ENCODE measurements around the gene MOB3B. TPM values are rescaled to one million over a fixed set of nuclear protein-coding genes. Genes with fewer than 3 reads are reported as not detected.

The MOB3B gene
- total RNA-seq, 1 donor from 2014 or later: 0.26 TPM

- Mint-ChIP-seq H3K27me3 (ENCODE audit: insufficient read depth) (peaks cover 21% of the 10 kb centered on the region), H3K36me3 (ENCODE audit: low read depth) (no peaks in the 10 kb centered on the region), H3K4me3 (no peak overlapping the region), H3K27ac (no peak overlapping the region), H3K4me1 (ENCODE audit: low read depth) (peaks cover 10% of the 10 kb centered on the region), H3K9me3 (no peaks in the 10 kb centered on the region)
- DNase-seq (ENCODE audit: low spot score): no peak
- intact Hi-C loops (cut with micrococcal nuclease): no loop called here
Measured at GRCh38 chr9:27329291-27329690, 200.3 kb downstream of the MOB3B start.

GRCh38 chr9:27328483-27328882 lies 201.1 kb downstream of the MOB3B start:
- peaks cover 4% of the 10 kb centered on the region for H3K4me1 Mint-ChIP-seq (ENCODE audit: low read depth)
- no peak overlapping the region for H3K4me3 Mint-ChIP-seq
- no peak for DNase-seq (ENCODE audit: low spot score)
- H3K36me3 Mint-ChIP-seq (ENCODE audit: low read depth): no peaks in the 10 kb centered on the region
- peaks cover 19% of the 10 kb centered on the region for H3K27me3 Mint-ChIP-seq (ENCODE audit: insufficient read depth)
- intact Hi-C loops (cut with micrococcal nuclease): no loop called here
- H3K27ac Mint-ChIP-seq: no peak overlapping the region
- H3K9me3 Mint-ChIP-seq: no peaks in the 10 kb centered on the region

- H3K4me1 Mint-ChIP-seq (ENCODE audit: low read depth): no peaks in the 10 kb centered on the region
- H3K9me3 Mint-ChIP-seq: no peaks in the 10 kb centered on the region
Measured at GRCh38 chr9:27311184-27311583, 218.4 kb downstream of the MOB3B start.

GRCh38 chr9:27310582-27310981 lies 219.0 kb downstream of the MOB3B start:
- no peaks in the 10 kb centered on the region for H3K4me1 Mint-ChIP-seq (ENCODE audit: low read depth)
- H3K9me3 Mint-ChIP-seq: no peaks in the 10 kb centered on the region
- H3K27ac Mint-ChIP-seq: no peak overlapping the region
- H3K4me3 Mint-ChIP-seq: no peak overlapping the region
- no peaks in the 10 kb centered on the region for H3K36me3 Mint-ChIP-seq (ENCODE audit: low read depth)
- intact Hi-C loops (cut with micrococcal nuclease): no loop called here
- no peak for DNase-seq (ENCODE audit: low spot score)
- peaks cover 3% of the 10 kb centered on the region for H3K27me3 Mint-ChIP-seq (ENCODE audit: insufficient read depth)

More at GRCh38 chr9:27311184-27311583, 218.4 kb downstream of the MOB3B start:
- DNase-seq (ENCODE audit: low spot score): no peak
- Mint-ChIP-seq H3K27ac (no peak overlapping the region), H3K27me3 (ENCODE audit: insufficient read depth) (peaks cover 3% of the 10 kb centered on the region), H3K36me3 (ENCODE audit: low read depth) (no peaks in the 10 kb centered on the region), H3K4me3 (no peak overlapping the region)
- intact Hi-C loops (cut with micrococcal nuclease): no loop called here

GRCh38 chr9:27308691-27309390 lies 220.8 kb downstream of the MOB3B start:
- H3K27ac Mint-ChIP-seq: no peak overlapping the region
- peaks cover 5% of the 10 kb centered on the region for H3K27me3 Mint-ChIP-seq (ENCODE audit: insufficient read depth)
- H3K9me3 Mint-ChIP-seq: no peaks in the 10 kb centered on the region
- no peak for DNase-seq (ENCODE audit: low spot score)
- H3K36me3 Mint-ChIP-seq (ENCODE audit: low read depth): no peaks in the 10 kb centered on the region
- no peak overlapping the region for H3K4me3 Mint-ChIP-seq
- no peaks in the 10 kb centered on the region for H3K4me1 Mint-ChIP-seq (ENCODE audit: low read depth)
- intact Hi-C loops (cut with micrococcal nuclease): no loop called here

- no peaks in the 10 kb centered on the region for H3K9me3 Mint-ChIP-seq
- no peaks in the 10 kb centered on the region for H3K36me3 Mint-ChIP-seq (ENCODE audit: low read depth)
- no peak overlapping the region for H3K27ac Mint-ChIP-seq
- H3K27me3 Mint-ChIP-seq (ENCODE audit: insufficient read depth): peaks cover 2% of the 10 kb centered on the region
- DNase-seq (ENCODE audit: low spot score): no peak
- no peaks in the 10 kb centered on the region for H3K4me1 Mint-ChIP-seq (ENCODE audit: low read depth)
- no peak overlapping the region for H3K4me3 Mint-ChIP-seq
- intact Hi-C loops (cut with micrococcal nuclease): no loop called here
Measured at GRCh38 chr9:27304521-27304920, 225.1 kb downstream of the MOB3B start.

GRCh38 chr9:27303219-27303618 lies 226.4 kb downstream of the MOB3B start:
- Mint-ChIP-seq H3K36me3 (ENCODE audit: low read depth) (no peaks in the 10 kb centered on the region), H3K27me3 (ENCODE audit: insufficient read depth) (peaks cover 2% of the 10 kb centered on the region), H3K4me1 (ENCODE audit: low read depth) (no peaks in the 10 kb centered on the region), H3K4me3 (no peak overlapping the region), H3K9me3 (no peaks in the 10 kb centered on the region), H3K27ac (no peak overlapping the region)
- DNase-seq (ENCODE audit: low spot score): no peak
- intact Hi-C loops (cut with micrococcal nuclease): no loop called here

GRCh38 chr9:27297050-27297449 lies 232.6 kb downstream of the MOB3B start, which contains the start of gene EQTN:
TSS of gene EQTN (minus strand) at chr9:27297150. CDS start at chr9:27297055, 95 bp downstream.
- H3K27ac Mint-ChIP-seq: no peak within 1 kb of the TSS
- no peak within 1 kb of the TSS for H3K4me3 Mint-ChIP-seq
- H3K27me3 Mint-ChIP-seq (ENCODE audit: insufficient read depth): peaks cover 3% of the 10 kb centered on the region
- no peaks in the 10 kb centered on the region for H3K4me1 Mint-ChIP-seq (ENCODE audit: low read depth)
- DNase-seq (ENCODE audit: low spot score): no peak
- H3K36me3 Mint-ChIP-seq (ENCODE audit: low read depth): no peaks in the 10 kb centered on the region
- intact Hi-C loops (cut with micrococcal nuclease): no loop called here
- H3K9me3 Mint-ChIP-seq: no peaks in the 10 kb centered on the region

- intact Hi-C loops (cut with micrococcal nuclease): no loop called here
- H3K36me3 Mint-ChIP-seq (ENCODE audit: low read depth): no peaks in the 10 kb centered on the region
- no peak overlapping the region for H3K4me3 Mint-ChIP-seq
- H3K27me3 Mint-ChIP-seq (ENCODE audit: insufficient read depth): peaks cover 8% of the 10 kb centered on the region
- H3K27ac Mint-ChIP-seq: no peak overlapping the region
- DNase-seq (ENCODE audit: low spot score): no peak
- H3K9me3 Mint-ChIP-seq: no peaks in the 10 kb centered on the region
- no peaks in the 10 kb centered on the region for H3K4me1 Mint-ChIP-seq (ENCODE audit: low read depth)
Measured at GRCh38 chr9:27293996-27294395, 235.6 kb downstream of the MOB3B start.

- DNase-seq (ENCODE audit: low spot score): no peak
- Mint-ChIP-seq H3K27me3 (ENCODE audit: insufficient read depth) (peaks cover 9% of the 10 kb centered on the region), H3K4me3 (no peak overlapping the region), H3K9me3 (no peaks in the 10 kb centered on the region), H3K27ac (no peak overlapping the region), H3K4me1 (ENCODE audit: low read depth) (no peaks in the 10 kb centered on the region), H3K36me3 (ENCODE audit: low read depth) (no peaks in the 10 kb centered on the region)
- intact Hi-C loops (cut with micrococcal nuclease): no loop called here
Measured at GRCh38 chr9:27292659-27293405, 236.8 kb downstream of the MOB3B start.

- no peaks in the 10 kb centered on the region for H3K9me3 Mint-ChIP-seq
- H3K36me3 Mint-ChIP-seq (ENCODE audit: low read depth): no peaks in the 10 kb centered on the region
- H3K4me3 Mint-ChIP-seq: no peak overlapping the region
- intact Hi-C loops (cut with micrococcal nuclease): no loop called here
- no peak overlapping the region for H3K27ac Mint-ChIP-seq
- no peaks in the 10 kb centered on the region for H3K4me1 Mint-ChIP-seq (ENCODE audit: low read depth)
- no peak for DNase-seq (ENCODE audit: low spot score)
- peaks cover 14% of the 10 kb centered on the region for H3K27me3 Mint-ChIP-seq (ENCODE audit: insufficient read depth)
Measured at GRCh38 chr9:27291292-27291691, 238.3 kb downstream of the MOB3B start.

- DNase-seq (ENCODE audit: low spot score): no peak
- intact Hi-C loops (cut with micrococcal nuclease): no loop called here
- Mint-ChIP-seq H3K36me3 (ENCODE audit: low read depth) (no peaks in the 10 kb centered on the region), H3K4me3 (no peak overlapping the region), H3K27ac (no peak overlapping the region), H3K4me1 (ENCODE audit: low read depth) (peaks cover 10% of the 10 kb centered on the region), H3K9me3 (no peaks in the 10 kb centered on the region), H3K27me3 (ENCODE audit: insufficient read depth) (peaks cover 7% of the 10 kb centered on the region)
Measured at GRCh38 chr9:27282269-27282668, 247.3 kb downstream of the MOB3B start.

GRCh38 chr9:27280860-27281259 lies 248.8 kb downstream of the MOB3B start:
- intact Hi-C loops (cut with micrococcal nuclease): no loop called here
- peaks cover 10% of the 10 kb centered on the region for H3K4me1 Mint-ChIP-seq (ENCODE audit: low read depth)
- H3K27me3 Mint-ChIP-seq (ENCODE audit: insufficient read depth): peaks cover 6% of the 10 kb centered on the region
- no peaks in the 10 kb centered on the region for H3K36me3 Mint-ChIP-seq (ENCODE audit: low read depth)
- H3K9me3 Mint-ChIP-seq: no peaks in the 10 kb centered on the region
- no peak overlapping the region for H3K27ac Mint-ChIP-seq
- DNase-seq (ENCODE audit: low spot score): no peak
- H3K4me3 Mint-ChIP-seq: no peak overlapping the region

Measured in activated T-helper 1 cell treated with anti-CD3 and anti-CD28 coated beads, Interleukin-12 subunit alpha, Interleukin-12 subunit beta, Interleukin-2, Interleukin-4 antibody, amounts not matched to agents 30 ng/mL and 10 ng/mL and 1 ng/mL, durations not matched to agents 14 hours and 24 hours and 36 hours (primary cell).